Tibial artery (tissue), 4 donors: Measurements from ENCODE around the gene TBCD.
A peak's percentile ranks its signal among the peaks of the same experiment; 100 is the strongest.

Experiments
- DNase-seq, 2 donors: peaks; one replicate each; pipeline ENCODE4 v3.0.0-alpha.2; 2019
- H3K27ac ChIP-seq, 2 donors: fragments of 200-600 bp; sonication (generic) in 1 of 2; 1 replicate in 1 of 2; 2 replicates in 1 of 2; pipeline ENCODE4 v1.5.1; 2018 to 2019; ENCODE audit warnings: mild to moderate bottlenecking in 1 of 2
- H3K27me3 ChIP-seq, 2 donors: fragments of 200-600 bp; sonication (generic) in 1 of 2; one replicate each; pipeline versions ENCODE4 v1.5.1 to v1.6.0; 2016 to 2019
- H3K36me3 ChIP-seq, 3 donors: fragments of 200-600 bp; sonication (generic) in 2 of 3; one replicate each; pipeline ENCODE4 v1.5.1; 2016 to 2019; ENCODE audit warnings: mild to moderate bottlenecking in 2 of 3
- H3K4me1 ChIP-seq, 4 donors: fragments of 200-600 bp; sonication (generic) in 2 of 4; 1 replicate in 3 of 4; 2 replicates in 1 of 4; pipeline ENCODE4 v1.5.1; 2016 to 2019
- H3K4me3 ChIP-seq, 2 donors: fragments of 200-600 bp; sonication (generic) in 1 of 2; 1 replicate in 1 of 2; 2 replicates in 1 of 2; pipeline ENCODE4 v1.5.1; 2018 to 2019; ENCODE audit warnings: mild to moderate bottlenecking in 2 of 2
- H3K9me3 ChIP-seq, 3 donors: fragments of 200-600 bp; sonication (generic) in 1 of 3; one replicate each; pipeline ENCODE4 v1.5.1; 2016 to 2019
- CTCF ChIP-seq, 2 experiments: fragments of 200-600 bp in 1 of 2; fragments of 450-650 bp in 1 of 2; IDR thresholded peaks; one replicate each; pipeline ENCODE4 v1.5.1; 2017 to 2019; ENCODE audit warnings: antibody characterized with exemption in 2 of 2, mild to moderate bottlenecking in 1 of 2, moderate library complexity in 1 of 2
- intact Hi-C: fragments of 100-400 bp; cut with DNase I; formaldehyde crosslinking; loops from one replicate; pipeline ENCODE4 v1.15.0; 2023; ENCODE audit warnings: low total_unique reads

The TBCD gene

DNA sequence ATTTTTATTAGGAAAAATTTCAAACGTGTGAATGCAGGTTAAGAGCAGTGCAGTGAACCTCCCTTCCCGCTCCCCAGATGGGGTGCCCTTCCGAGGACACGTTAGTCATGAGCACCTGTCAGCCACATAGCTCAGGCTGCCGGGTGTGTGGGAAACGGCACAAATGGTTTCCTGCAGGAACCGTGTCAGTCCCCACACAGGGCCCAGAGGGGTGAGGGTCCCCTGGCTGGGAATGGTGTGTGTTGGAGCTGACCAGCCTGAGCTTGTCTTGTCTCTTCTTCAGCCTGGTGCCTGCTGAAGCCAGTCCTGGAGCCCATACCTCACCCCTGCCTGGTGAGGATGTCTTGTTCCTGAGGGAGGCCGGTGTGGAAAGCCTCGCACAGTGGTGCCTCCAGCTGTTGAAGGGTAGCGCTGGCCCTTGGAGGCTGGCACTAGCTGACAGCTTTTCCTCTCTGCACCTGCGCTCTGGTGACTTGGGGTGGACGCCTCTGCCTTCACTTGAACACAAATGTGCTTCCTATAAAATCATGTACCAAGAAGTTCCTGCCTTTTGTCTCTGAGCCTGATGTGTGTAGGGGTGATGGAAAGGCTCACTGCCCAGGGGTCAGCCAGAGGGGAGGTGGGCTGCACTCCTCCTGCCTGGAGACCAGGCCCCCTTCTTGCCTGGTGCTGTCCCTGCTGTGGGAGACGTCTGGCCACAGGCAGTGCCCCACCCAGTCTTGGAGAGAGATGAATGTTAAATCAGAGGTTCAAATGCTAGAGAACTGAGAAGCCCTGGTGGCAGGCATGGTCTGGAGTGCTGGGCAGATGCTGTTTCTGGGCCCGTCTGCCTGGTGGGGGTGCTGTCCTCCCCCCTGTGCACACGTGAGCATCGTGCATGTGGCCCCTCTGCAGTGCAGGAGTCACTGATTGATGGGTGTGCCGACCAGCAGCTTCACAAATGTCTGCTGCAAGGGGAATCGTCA lies 190.6 kb downstream of the TBCD start:
- H3K4me1 ChIP-seq, result no peaks in the 10 kb centered on the region
- TF ChIP-seq CTCF (IDR thresholded peaks at IDR 0.05), result no peak
- H3K4me3 ChIP-seq, result no peak overlapping the region
- H3K27ac ChIP-seq, result no peak overlapping the region
- no peaks in the 10 kb centered on the region for H3K27me3 ChIP-seq
- intact Hi-C loops, result no loop called here
- peak in 1 of 2 donors; percentile 40 for DNase-seq
- peaks cover 51 to 83% (median 73%) of the 10 kb centered on the region in 3 donors for H3K36me3 ChIP-seq
- H3K9me3 ChIP-seq, result peaks cover 0 to 31% (median 30%) of the 10 kb centered on the region in 3 donors

GRCh38 chr17:82943339-82943738 lies 191.5 kb downstream of the TBCD start:
- DNase-seq, result peak in 1 of 2 donors; percentile 56
- no peaks in the 10 kb centered on the region for H3K4me1 ChIP-seq
- H3K36me3 ChIP-seq, result peaks cover 48 to 74% (median 64%) of the 10 kb centered on the region in 3 donors
- intact Hi-C loops, result no loop called here
- TF ChIP-seq CTCF (IDR thresholded peaks at IDR 0.05), result no peak
- no peaks in the 10 kb centered on the region for H3K27me3 ChIP-seq
- H3K27ac ChIP-seq, result no peak overlapping the region
- H3K4me3 ChIP-seq, result no peak overlapping the region
- peaks cover 0 to 34% (median 30%) of the 10 kb centered on the region in 3 donors for H3K9me3 ChIP-seq

DNA sequence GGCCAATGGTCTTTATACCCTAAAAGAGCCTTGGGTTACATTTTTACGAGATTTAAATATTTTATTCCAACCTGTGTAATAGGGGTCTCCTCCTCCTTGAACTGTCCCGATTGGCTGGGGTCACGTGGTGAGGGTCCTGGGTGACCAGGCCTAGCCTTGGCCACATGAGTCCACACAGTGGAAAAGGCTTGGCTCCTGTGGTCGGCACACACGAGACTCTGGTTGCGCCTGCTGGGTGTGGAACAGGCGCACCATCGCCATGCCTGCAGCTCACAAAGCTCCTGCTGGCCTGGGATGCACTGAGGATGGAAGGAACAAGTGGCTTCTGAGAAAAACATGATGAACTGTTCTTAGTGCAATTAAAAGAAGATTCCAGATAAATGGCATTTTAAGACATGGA lies 191.9 kb downstream of the TBCD start:
- H3K4me3 ChIP-seq, result no peak overlapping the region
- intact Hi-C loops, result no loop called here
- H3K36me3 ChIP-seq, result peaks cover 44 to 70% (median 60%) of the 10 kb centered on the region in 3 donors
- no peaks in the 10 kb centered on the region for H3K27me3 ChIP-seq
- no peaks in the 10 kb centered on the region for H3K4me1 ChIP-seq
- peaks cover 0 to 36% (median 30%) of the 10 kb centered on the region in 3 donors for H3K9me3 ChIP-seq
- no peak for TF ChIP-seq CTCF (IDR thresholded peaks at IDR 0.05)
- H3K27ac ChIP-seq, result no peak overlapping the region
- peak in 1 of 2 donors; percentile 50 for DNase-seq

DNA sequence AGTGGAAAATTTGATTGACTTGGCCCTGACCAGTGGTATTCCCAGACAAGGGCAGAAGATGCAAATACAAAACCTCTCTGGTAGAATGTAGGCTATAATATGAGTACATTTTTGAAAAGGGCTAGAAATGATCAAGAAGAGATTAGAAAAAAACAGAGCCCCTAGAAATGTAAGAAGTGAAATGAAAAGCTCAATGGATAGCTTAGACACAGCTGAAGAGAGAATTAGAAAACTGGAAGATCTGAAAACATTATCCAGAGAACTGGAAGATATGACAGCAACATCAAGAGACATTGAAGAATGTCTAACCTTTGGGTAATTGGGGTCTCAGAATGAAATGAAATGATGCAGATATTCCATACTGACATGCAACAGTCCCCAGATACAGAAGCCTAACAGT lies 193.1 kb downstream of the TBCD start:
- Histone ChIP-seq H3K4me1 (no peaks in the 10 kb centered on the region), H3K9me3 (peaks cover 0 to 36% (median 30%) of the 10 kb centered on the region in 3 donors), H3K36me3 (peaks cover 42 to 64% (median 47%) of the 10 kb centered on the region in 3 donors), H3K4me3 (no peak overlapping the region), H3K27me3 (no peaks in the 10 kb centered on the region), H3K27ac (no peak overlapping the region)
- no peak for DNase-seq
- no peak for TF ChIP-seq CTCF (IDR thresholded peaks at IDR 0.05)
- intact Hi-C loops, result no loop called here

GRCh38 chr17:82946081-82946480 lies 194.2 kb downstream of the TBCD start:
- intact Hi-C loops, result no loop called here
- Histone ChIP-seq H3K36me3 (peaks cover 36 to 53% (median 40%) of the 10 kb centered on the region in 3 donors), H3K4me3 (no peak overlapping the region), H3K4me1 (no peaks in the 10 kb centered on the region), H3K27me3 (no peaks in the 10 kb centered on the region), H3K27ac (no peak overlapping the region), H3K9me3 (peaks cover 0 to 36% (median 30%) of the 10 kb centered on the region in 3 donors)
- no peak for TF ChIP-seq CTCF (IDR thresholded peaks at IDR 0.05)
- DNase-seq, result no peak
